Kidney tubule cell (primary cell): Measurements from ENCODE around the gene MEN1.
"Not testable (repeated sequence)": the region's sequence is repeated elsewhere in the genome, so short reads cannot be mapped to it uniquely, and the experiment has no call there.

ENCODE experiments used
- DNase-seq: peaks from one replicate; pipeline ENCODE4 v3.0.0-alpha.2; 2018; ENCODE audit warnings: low spot score

The MEN1 gene

GRCh38 chr11:64845776-64846129, 35.4 kb upstream of the MEN1 start:
- not testable (repeated sequence) for DNase-seq

DNA sequence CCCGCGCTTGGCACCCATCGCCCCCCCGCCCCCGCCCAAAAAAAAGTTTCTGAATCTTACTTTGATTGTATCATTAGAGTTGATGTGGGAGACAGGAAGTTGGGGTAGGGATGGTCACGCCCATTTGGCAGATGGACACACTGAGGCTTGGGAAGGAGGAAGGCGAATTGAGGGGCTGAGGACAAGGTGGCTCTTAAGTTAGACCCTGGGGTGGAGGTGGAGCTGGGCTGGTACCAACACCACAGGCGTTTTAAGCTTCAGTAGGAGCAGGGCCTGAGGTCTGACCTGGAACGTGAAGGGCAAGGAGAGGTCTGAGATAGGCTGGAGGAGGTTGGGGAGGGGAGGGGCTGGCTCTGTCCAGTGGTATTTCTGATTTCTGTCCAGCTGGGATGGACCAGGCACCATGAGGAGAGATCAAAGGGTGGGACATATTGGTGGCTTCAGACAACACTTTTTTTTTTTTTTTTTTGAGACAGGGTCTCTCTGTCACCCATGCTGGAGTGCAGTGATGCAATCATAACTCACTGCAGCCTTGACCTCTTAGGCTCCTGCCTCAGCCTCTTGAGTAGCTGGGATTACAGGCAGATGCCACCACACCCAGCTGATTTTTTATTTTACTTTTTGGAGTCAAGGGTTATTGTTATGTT, 34.9 kb upstream of the MEN1 start:
- DNase-seq, result no peak

DNA sequence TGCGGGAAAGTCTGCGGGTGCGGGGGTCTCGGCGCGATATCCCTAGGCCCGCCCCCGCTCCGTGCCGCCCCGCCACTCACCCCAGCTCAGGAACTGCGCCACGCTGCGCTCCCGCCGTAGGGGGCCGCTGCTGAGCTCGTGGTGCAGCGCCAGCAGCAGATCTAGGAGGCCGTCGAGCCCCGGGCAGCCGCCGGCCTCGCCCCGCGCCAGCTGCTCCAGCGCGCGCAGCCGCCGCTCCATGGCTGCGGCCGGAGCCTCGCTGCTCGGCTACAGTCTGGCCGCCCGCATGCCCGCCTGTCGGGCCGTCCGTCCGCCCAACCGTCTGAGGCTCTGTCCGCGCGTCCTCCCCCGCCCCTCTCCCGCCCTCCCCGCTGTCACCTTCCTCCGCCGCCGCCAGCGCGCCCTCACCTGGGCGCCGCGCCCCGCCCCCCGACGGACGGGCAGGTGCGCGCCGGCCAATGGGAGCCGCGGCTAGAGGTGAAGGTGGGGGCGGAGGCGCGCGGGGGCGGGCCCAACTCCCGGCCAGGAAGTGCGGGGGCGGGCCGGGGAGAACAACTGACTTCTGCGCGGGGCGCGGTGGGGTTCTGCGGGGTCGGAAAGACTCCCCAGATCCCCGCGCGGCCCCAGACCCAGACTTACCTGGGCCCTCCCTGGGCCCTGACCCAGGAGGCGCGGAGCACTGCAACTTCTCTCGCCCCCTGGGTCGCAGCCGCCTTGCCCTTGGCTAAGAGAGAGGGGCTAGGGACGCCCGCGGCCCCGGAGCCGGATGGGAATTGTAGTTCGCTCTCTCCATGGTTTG, 34.2 kb upstream of the MEN1 start, which contains the start of gene CDC42BPG:
Gene CDC42BPG (minus strand): TSS at position 324 of the 799 bp plus-strand sequence. CDS start 84 bp downstream, at position 240.
- DNase-seq, result peak; percentile 81

DNA sequence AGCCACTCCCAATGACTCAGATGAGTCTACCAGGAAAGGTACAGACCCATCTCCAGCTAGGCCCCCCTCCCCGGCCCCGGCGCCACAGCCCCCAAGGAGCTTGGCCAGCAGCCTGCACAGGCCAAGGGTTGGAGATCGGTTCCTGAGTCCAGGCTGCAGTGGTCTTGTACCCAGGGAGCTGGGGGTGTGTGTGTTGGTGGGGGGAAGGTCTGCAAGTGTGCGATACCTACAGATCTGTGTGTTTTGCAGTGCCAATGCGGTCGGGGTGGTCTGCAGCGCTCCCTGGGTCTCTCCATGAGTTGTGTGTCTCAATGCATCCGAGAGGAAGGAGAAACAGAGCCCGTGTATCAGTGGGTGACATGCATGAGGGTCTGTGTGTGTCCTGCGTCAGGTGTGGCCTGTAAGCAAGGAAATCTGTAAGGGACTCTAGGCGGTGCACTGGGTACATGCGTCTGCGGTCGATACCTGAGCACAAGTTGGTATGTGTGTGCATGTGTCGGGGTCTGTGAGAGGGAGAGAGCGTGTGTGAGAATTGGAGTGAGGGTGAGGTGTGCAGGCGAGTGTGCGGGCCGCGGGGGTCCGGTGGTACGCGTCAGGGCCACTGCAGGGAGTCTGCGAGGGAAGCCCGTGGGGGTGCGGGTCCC, 33.5 kb upstream of the MEN1 start:
- DNase-seq, result no peak

DNA sequence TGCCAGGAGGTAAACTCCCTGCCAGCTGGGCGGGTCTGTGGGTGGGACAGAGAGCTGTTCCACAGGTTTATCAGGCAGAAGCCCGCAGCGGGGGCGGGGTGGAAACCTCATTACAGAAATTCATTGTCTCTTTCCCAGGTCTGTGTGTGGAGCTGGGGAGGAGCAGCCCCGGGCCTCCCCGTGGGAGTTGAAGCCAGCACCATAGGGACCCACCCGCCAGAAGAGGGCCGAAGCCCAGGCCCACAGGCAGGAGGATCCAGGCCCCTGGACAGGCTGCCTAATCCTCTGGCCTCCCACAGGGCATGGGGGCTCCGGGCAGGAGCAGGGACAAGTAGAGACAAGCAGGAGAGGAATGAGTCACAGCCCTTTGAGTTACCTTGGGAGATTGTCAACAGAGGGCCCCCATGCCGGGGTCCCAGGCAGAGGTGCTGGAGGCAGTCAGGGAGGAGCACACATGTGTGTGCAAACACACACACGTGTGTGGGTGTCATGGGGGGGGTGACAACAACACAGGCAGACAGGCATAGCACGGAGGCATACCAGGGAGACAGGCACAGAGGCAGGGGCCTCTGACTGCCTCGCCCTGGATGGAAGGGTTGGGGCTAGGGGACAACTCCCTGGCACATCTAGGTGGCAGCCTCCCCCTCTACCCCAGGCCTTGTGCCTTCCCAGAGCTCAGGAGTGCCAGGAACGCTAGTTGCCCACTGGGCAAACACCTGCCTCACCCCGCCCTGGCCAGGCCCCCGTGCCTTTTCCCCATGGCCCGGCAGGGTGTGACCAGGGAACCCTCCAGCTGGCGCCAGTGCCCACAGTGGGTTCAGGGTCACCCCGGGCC, 32.7 kb upstream of the MEN1 start:
- DNase-seq, result peak; percentile 67

DNA sequence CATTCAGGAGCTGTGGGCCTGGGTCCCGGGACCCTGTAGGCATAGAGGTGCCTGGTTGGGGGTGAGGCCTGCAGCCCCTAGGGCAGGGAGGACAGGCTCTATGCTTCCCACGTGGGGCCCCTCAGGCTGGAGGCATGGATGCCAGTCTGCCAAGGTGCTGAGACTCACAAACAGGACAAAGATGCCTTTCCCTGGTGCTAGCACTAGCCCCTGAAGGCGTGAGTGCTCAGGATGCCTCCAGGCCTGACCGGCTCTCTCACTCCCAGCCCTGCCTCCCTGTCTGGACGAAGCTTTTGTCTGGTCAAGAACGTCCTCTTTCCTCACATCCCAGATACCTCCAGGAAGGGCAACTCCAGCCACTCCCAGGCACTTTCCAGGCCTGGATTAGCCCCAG, 32.0 kb upstream of the MEN1 start:
- peak; percentile 41 for DNase-seq

GRCh38 chr11:64841592-64842365, 31.4 kb upstream of the MEN1 start:
- no peak for DNase-seq

- DNase-seq, result no peak
These were observed 29.8 kb upstream of the MEN1 start for GRCh38 chr11:64839887-64840782.

DNA sequence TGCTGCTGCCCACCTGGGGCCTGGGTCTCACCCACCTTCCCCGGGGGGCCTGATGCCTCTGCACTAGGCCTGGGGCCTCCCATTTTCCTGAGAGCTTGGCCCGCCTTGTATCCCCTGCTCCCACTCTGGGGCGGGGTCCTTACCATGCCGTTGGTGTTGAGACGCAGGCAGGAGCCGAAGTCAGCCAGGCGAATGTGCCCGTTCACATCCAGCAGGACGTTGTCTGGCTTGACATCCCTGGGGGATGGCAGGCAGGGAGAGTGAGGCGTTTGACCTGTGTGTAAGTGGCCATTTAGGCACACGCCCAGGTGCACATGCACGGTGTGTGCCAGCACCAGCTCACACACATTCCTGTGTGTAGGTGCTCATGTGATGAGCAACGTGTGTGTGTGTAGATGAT, 29.0 kb upstream of the MEN1 start:
- DNase-seq, result no peak

GRCh38 chr11:64838600-64839334, 28.4 kb upstream of the MEN1 start:
- no peak for DNase-seq

DNA sequence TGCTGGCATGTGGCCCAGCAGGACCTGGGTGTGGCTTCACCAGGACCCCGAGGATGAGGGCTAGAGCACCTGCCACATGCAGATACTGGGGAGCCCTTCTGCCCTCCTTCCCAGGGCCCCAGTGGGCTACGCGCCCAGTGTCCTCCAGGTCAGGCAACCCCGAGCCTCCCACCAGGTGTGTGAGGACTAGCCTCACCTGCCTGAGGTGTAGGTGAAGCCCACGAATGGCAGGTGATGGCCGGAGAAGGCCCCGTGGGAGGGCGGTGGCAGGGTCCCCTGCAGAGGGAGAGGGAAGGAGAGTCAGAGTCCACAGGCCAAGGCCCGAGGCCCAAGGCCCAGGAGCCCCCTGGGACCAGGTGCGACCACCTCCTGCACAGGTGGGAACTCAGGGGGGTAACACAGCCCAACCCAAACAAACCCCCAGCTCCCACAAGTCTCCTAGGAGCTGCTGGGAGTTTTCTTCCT, 27.6 kb upstream of the MEN1 start:
- DNase-seq, result no peak

DNA sequence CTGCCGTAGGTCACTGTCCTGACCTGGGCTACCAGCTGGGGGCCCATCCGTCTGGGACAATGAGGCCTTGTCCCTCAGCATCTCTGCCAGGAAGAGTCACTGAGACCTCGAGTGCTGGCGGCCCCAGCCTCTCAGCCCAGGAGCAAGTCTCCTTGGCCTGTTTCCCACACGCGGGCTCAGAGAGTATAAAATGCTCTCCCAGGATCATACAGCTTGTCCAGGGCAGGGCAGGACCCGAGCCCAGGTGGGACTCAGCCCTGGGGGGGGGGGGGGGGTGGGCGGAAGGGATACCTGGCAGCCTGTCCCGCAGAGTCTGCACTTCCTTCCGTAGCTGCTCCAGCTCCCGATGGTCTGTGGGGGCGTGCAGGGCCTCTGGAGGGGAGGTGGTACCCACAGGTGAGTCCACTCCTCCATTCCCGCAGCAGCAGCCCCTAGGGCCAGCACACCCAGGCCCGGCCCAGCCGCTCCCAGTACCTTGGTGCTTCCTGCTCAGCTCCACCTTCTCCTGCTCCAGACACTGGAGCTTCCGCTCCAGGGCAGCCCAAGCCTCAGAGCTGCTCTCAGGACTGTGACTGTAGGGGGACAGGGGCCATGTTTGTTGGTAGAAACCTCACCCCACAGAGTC, 26.2 kb upstream of the MEN1 start:
- no peak for DNase-seq

GRCh38 chr11:64835616-64836447, 25.5 kb upstream of the MEN1 start:
- DNase-seq, result no peak

DNA sequence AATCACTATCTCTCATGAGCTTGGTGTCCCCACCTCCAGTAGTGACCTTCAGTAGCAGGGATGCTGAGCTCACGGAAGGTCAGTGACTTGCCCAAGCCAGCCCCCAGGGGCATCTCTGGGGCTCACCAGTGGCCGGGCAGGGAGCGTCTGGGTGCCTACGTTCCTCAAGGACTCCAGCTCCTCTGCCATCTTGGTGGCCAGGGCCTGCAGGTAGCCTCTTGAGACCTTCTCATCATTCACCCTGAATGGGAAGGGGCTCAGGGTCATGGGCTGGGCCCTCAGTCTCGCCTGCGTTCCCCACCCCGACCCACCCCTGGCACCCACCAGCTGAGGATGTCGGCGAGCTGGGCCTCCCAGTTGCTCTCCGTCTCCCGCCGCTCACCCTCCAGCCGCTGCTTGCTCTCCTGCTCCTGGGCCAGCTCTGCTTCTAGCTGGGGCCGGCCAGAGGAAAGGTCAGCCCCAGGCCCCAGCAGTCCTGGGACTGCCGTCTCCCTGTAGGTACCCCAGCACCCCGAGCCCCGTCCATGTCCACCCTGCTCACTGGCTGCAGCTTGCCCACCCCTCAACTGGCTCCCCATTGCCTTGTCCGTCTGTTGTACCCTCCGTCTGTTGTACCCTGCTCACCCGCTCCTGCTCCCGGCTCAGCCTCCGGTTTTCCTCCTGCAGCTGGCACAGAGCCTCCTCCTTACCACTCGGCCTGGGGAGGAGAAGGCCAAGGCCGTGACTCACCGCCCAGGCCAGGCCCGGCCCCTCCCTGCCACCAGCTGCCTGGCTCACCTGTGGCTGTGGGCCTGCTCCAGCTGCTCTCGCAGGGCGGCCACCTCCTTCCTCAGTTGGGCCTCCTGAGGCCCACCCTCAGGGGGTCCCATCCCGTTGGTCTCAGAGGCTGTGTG, 24.6 kb upstream of the MEN1 start:
- DNase-seq, result peak; percentile 85

- no peak for DNase-seq
These were observed 23.8 kb upstream of the MEN1 start for GRCh38 chr11:64834031-64834722.

DNA sequence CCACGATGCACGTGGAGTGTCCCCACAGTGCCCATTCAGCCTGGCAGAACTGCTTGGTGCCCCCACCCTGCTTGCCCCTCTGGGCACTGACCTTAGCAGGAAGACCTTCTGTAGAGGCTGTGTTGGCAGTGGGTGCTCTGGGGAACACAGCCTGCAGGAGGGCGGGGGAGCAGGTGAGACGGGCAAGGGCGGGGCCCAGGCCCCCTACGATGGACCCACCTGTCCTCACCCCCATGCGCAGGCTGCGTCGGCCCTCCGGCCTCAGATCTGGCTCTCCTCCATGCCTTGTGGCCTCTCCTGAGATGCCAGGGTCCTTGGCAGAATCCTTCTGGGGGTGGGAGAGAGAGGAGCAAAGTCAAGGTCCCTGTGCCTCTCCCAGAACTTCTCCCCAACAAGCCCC, 23.2 kb upstream of the MEN1 start:
- no peak for DNase-seq

DNA sequence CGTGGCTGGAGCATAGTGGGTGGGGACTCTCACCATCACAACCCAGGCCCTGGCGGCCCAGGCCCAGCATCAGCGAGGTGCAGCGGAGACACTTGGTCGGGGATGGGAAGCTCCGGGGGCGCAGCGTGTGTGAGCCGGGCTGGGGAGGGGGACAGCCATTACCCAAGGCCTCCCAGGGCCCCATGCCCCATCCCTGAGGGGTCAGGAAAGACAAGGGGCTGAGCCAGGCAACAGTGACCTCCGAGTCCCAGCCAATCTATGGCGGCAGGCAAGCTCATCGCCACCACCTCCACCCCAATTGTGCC, 22.8 kb upstream of the MEN1 start:
- DNase-seq, result no peak
